Suprapubic skin (tissue), 3 donors: ENCODE measurements around the gene NF1.

Experiments used
- CTCF ChIP-seq, 2 donors: fragments of 200-600 bp in 1 of 2; fragments of 450-650 bp in 1 of 2; sonication (generic) in 1 of 2; IDR thresholded peaks; one replicate each; pipeline ENCODE4 v1.5.1; 2016 to 2019; ENCODE audit warnings: antibody characterized with exemption in 2 of 2, mild to moderate bottlenecking in 1 of 2, moderate library complexity in 1 of 2
- POLR2A ChIP-seq, 2 donors: fragments of 450-650 bp; IDR thresholded peaks; one replicate each; pipeline ENCODE4 v1.6.1; 2017; ENCODE audit warnings: antibody characterized with exemption in 2 of 2, mild to moderate bottlenecking in 2 of 2, moderate library complexity in 2 of 2

- TF ChIP-seq CTCF (IDR thresholded peaks at IDR 0.05) (no peak), POLR2A (IDR thresholded peaks at IDR 0.05) (no peak)
These were observed 694 bp downstream of the NF1 start for GRCh38 chr17:31095236-31096105.
